Measurements from ENCODE around the gene SLC22A23.

SLC22A23 gene

GRCh38 chr6:3281631-3282475 lies 175.0 kb downstream of the SLC22A23 start:
- CTCF ChIA-PET = no interaction called here
- no peak for DNase-seq (ENCODE audit: extremely low spot score)
- POLR2A ChIA-PET = interaction anchor here (0.8 kb wide), 1 partner anchor 22 kb away, joined by 3 read pairs; no protein-coding TSS in a partner anchor
- TF ChIP-seq NFRKB (IDR thresholded peaks at IDR 0.05) = no peak
- TF ChIP-seq SP1 (IDR thresholded peaks at IDR 0.05) = no peak
- TF ChIP-seq FOXA1 (IDR thresholded peaks at IDR 0.05) = no peak
- no peak for TF ChIP-seq L3MBTL2 (conservative IDR thresholded peaks at IDR 0.05)
- no peak for TF ChIP-seq FOXK2 (IDR thresholded peaks at IDR 0.05)
- no peak for TF ChIP-seq BHLHE40 (IDR thresholded peaks at IDR 0.05; ENCODE audit: borderline replicate concordance)
- TF ChIP-seq TARDBP (IDR thresholded peaks at IDR 0.05) = no peak
- TF ChIP-seq FOXM1 (IDR thresholded peaks at IDR 0.05; ENCODE audit: borderline replicate concordance) = no peak
- TF ChIP-seq ZNF384 (IDR thresholded peaks at IDR 0.05) = no peak
- TF ChIP-seq ELF4 (IDR thresholded peaks at IDR 0.05) = no peak
- no peak for TF ChIP-seq ARNT (IDR thresholded peaks at IDR 0.05)
- no peak for TF ChIP-seq HDGF (IDR thresholded peaks at IDR 0.05; ENCODE audit: borderline replicate concordance)
- no peak for TF ChIP-seq PKNOX1 (IDR thresholded peaks at IDR 0.05)

- ChIA-PET POLR2A (no interaction called here), CTCF (interaction anchor here (0.6 to 1.7 kb wide), 2 partner anchors 35 to 451 kb away, joined by 6 to 7 read pairs; no protein-coding TSS in a partner anchor)
- no peak for DNase-seq (ENCODE audit: extremely low spot score)
- TF ChIP-seq NFRKB (IDR thresholded peaks at IDR 0.05) (no peak), FOXK2 (IDR thresholded peaks at IDR 0.05) (no peak), L3MBTL2 (conservative IDR thresholded peaks at IDR 0.05) (no peak), LEF1 (IDR thresholded peaks at IDR 0.05; ENCODE audit: borderline replicate concordance) (no peak), FOXM1 (IDR thresholded peaks at IDR 0.05; ENCODE audit: borderline replicate concordance) (no peak), CTBP1 (IDR thresholded peaks at IDR 0.05; ENCODE audit: borderline replicate concordance) (no peak), ARNT (IDR thresholded peaks at IDR 0.05) (no peak), SUZ12 (IDR thresholded peaks at IDR 0.05) (no peak), ELF4 (IDR thresholded peaks at IDR 0.05) (no peak), SP1 (IDR thresholded peaks at IDR 0.05) (no peak), HDGF (IDR thresholded peaks at IDR 0.05; ENCODE audit: borderline replicate concordance) (no peak), PKNOX1 (IDR thresholded peaks at IDR 0.05) (no peak), FOXA1 (IDR thresholded peaks at IDR 0.05) (no peak), BHLHE40 (IDR thresholded peaks at IDR 0.05; ENCODE audit: borderline replicate concordance) (no peak), ZNF384 (IDR thresholded peaks at IDR 0.05) (no peak), TARDBP (IDR thresholded peaks at IDR 0.05) (no peak)
Measured at GRCh38 chr6:3280866-3281465, 175.9 kb downstream of the SLC22A23 start.

GRCh38 chr6:3280091-3280490 lies 176.8 kb downstream of the SLC22A23 start:
- CTCF ChIA-PET = interaction anchor here (0.6 to 1.7 kb wide), 8 partner anchors 20 to 452 kb away, joined by 3 to 7 read pairs (median 3); no protein-coding TSS in a partner anchor

GRCh38 chr6:3278691-3279090 lies 178.2 kb downstream of the SLC22A23 start:
- DNase-seq (ENCODE audit: extremely low spot score) = no peak
- TF ChIP-seq PKNOX1 (IDR thresholded peaks at IDR 0.05) (no peak), ZNF384 (IDR thresholded peaks at IDR 0.05) (no peak), ELF4 (IDR thresholded peaks at IDR 0.05) (no peak), FOXM1 (IDR thresholded peaks at IDR 0.05; ENCODE audit: borderline replicate concordance) (no peak), NFRKB (IDR thresholded peaks at IDR 0.05) (no peak), TARDBP (IDR thresholded peaks at IDR 0.05) (no peak), L3MBTL2 (conservative IDR thresholded peaks at IDR 0.05) (no peak)
- ChIA-PET CTCF (no interaction called here), POLR2A (no interaction called here)

More at GRCh38 chr6:3280091-3280490, 176.8 kb downstream of the SLC22A23 start:
- no peak for DNase-seq (ENCODE audit: extremely low spot score)
- no peak for TF ChIP-seq FOXK2 (IDR thresholded peaks at IDR 0.05)
- POLR2A ChIA-PET = no interaction called here

GRCh38 chr6:3277851-3278416 lies 178.9 kb downstream of the SLC22A23 start:
- DNase-seq (ENCODE audit: extremely low spot score) = no peak
- CTCF ChIA-PET = no interaction called here
- POLR2A ChIA-PET = no interaction called here
- no peak for TF ChIP-seq SUZ12 (IDR thresholded peaks at IDR 0.05)
- no peak for TF ChIP-seq FOXM1 (IDR thresholded peaks at IDR 0.05; ENCODE audit: borderline replicate concordance)
- TF ChIP-seq TARDBP (IDR thresholded peaks at IDR 0.05) = no peak
- TF ChIP-seq ZNF384 (IDR thresholded peaks at IDR 0.05) = no peak
- TF ChIP-seq HDGF (IDR thresholded peaks at IDR 0.05; ENCODE audit: borderline replicate concordance) = no peak
- TF ChIP-seq L3MBTL2 (conservative IDR thresholded peaks at IDR 0.05) = no peak
- TF ChIP-seq ELF4 (IDR thresholded peaks at IDR 0.05) = no peak
- no peak for TF ChIP-seq PKNOX1 (IDR thresholded peaks at IDR 0.05)
- no peak for TF ChIP-seq BHLHE40 (IDR thresholded peaks at IDR 0.05; ENCODE audit: borderline replicate concordance)
- TF ChIP-seq NFRKB (IDR thresholded peaks at IDR 0.05) = no peak
- TF ChIP-seq SP1 (IDR thresholded peaks at IDR 0.05) = no peak
- no peak for TF ChIP-seq FOXA1 (IDR thresholded peaks at IDR 0.05)

All from HEK293T (cell line).